Body of pancreas (tissue), 4 donors: Measurements from ENCODE around the gene TMC1. TPM values are rescaled to one million over a fixed set of nuclear protein-coding genes. Genes with fewer than 3 reads are reported as not detected.

Experiments
- ATAC-seq: fragments of 150-250 bp; one replicate; pipeline ENCODE4 v1.9.1; 2016
- DNase-seq, 4 donors: peaks; one replicate each; pipeline ENCODE4 v3.0.0-alpha.2; 2019
- H3K27ac ChIP-seq, 4 donors: fragments of 200-600 bp; sonication (generic); 1 replicate in 3 of 4; 2 replicates in 1 of 4; pipeline versions ENCODE4 v1.5.1 to v1.6.1; 2016 to 2019; ENCODE audit warnings: mild to moderate bottlenecking in 1 of 4, mixed read lengths in 1 of 4, moderate library complexity in 1 of 4
- H3K27me3 ChIP-seq, 2 donors: fragments of 200-600 bp; sonication (generic); one replicate each; pipeline ENCODE4 v1.6.0; 2016; ENCODE audit warnings: mild to moderate bottlenecking in 1 of 2
- H3K36me3 ChIP-seq, 2 donors: fragments of 200-600 bp; sonication (generic); replicated peaks in 1 of 2; 2 replicates each; pipeline ENCODE4 v1.5.1; 2016; ENCODE audit warnings: low read depth in 2 of 2; ENCODE audit not compliant: insufficient read depth in 1 of 2
- H3K4me1 ChIP-seq: fragments of 200-600 bp; sonication (generic); one replicate; pipeline ENCODE4 v1.6.0; 2016
- H3K4me3 ChIP-seq, 2 donors: fragments of 200-600 bp; sonication (generic); 1 replicate in 1 of 2; 2 replicates in 1 of 2; pipeline ENCODE4 v1.5.1; 2016 to 2019
- H3K9me3 ChIP-seq, 3 donors: fragments of 200-600 bp; sonication (generic); 1 replicate in 2 of 3; 2 replicates in 1 of 3; pipeline ENCODE4 v1.5.1; 2016
- POLR2A ChIP-seq, 3 donors: fragments of 450-650 bp; IDR thresholded peaks; one replicate each; pipeline ENCODE4 v1.6.1; 2016; ENCODE audit warnings: antibody characterized with exemption in 3 of 3, mild to moderate bottlenecking in 2 of 3
- WGBS, 2 donors: methylation state at CpG; one replicate each; pipeline ENCODE4 v1.1.5; 2017; 5-methylcytosine and 5-hydroxymethylcytosine counted together
- intact Hi-C: fragments of 100-400 bp; cut with DNase I; formaldehyde crosslinking; loops from one replicate; pipeline ENCODE4 v1.15.1; 2023
- total RNA-seq, 2 donors: library from RNA; depleted of rRNA; stranded (reverse); fragments of >200 nt; gene quantifications; one replicate each; pipeline ENCODE4 v1.1.0, GENCODE V29; 2016
- TF ChIP-seq, protein P1 (sequence below), 7 experiments: fragments of 450-650 bp in 4 of 7; fragments of 200-600 bp in 3 of 7; sonication (generic) in 3 of 7; IDR thresholded peaks; one replicate each; pipeline ENCODE4 v1.5.1; 2016 to 2019; ENCODE audit warnings: antibody characterized with exemption in 7 of 7

Gene TMC1
- total RNA-seq, 2 donors from 2014 or later, result not detected

DNA sequence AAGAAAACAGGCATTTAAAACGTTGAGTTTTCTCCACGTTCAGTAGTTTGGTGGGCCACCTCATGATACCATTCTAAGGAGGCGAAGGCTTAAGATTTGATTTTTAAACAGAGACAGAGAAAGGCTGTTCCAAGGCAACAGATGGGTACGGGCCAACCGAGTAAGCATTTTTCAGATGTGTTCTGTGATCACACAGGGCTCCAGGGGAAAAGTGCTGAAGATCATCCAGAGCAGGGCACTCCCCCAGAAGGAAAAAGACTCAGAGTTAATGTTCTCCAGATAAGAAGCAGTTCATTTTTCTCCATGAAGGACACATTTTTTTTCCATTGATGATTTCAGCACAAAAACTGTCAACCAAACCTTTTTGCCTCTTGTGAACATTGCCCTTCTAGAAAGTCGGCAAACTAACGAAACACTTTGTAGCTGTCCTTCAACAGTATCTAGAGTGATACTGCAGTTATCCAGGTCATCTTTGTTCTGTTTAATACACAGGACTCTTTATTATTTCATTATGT is 292.7 kb downstream of the TMC1 start:
- TF ChIP-seq, protein P1, sequence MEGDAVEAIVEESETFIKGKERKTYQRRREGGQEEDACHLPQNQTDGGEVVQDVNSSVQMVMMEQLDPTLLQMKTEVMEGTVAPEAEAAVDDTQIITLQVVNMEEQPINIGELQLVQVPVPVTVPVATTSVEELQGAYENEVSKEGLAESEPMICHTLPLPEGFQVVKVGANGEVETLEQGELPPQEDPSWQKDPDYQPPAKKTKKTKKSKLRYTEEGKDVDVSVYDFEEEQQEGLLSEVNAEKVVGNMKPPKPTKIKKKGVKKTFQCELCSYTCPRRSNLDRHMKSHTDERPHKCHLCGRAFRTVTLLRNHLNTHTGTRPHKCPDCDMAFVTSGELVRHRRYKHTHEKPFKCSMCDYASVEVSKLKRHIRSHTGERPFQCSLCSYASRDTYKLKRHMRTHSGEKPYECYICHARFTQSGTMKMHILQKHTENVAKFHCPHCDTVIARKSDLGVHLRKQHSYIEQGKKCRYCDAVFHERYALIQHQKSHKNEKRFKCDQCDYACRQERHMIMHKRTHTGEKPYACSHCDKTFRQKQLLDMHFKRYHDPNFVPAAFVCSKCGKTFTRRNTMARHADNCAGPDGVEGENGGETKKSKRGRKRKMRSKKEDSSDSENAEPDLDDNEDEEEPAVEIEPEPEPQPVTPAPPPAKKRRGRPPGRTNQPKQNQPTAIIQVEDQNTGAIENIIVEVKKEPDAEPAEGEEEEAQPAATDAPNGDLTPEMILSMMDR (IDR thresholded peaks at IDR 0.05), result no peak
- no peak for TF ChIP-seq POLR2A (IDR thresholded peaks at IDR 0.05)
- no peaks in the 10 kb centered on the region for H3K36me3 ChIP-seq
- H3K4me3 ChIP-seq, result no peak overlapping the region
- H3K27me3 ChIP-seq, result no peaks in the 10 kb centered on the region
- intact Hi-C loops, result loop anchor here (10.0 kb wide), 2 partner anchors 209 to 779 kb away; no protein-coding TSS in a partner anchor
- no peak for ATAC-seq
- 64 to 70% methylated on average over 7 of the region's 7 CpGs for WGBS, 2 donors
- H3K4me1 ChIP-seq, result peaks cover 14% of the 10 kb centered on the region
- H3K9me3 ChIP-seq, result no peaks in the 10 kb centered on the region
- no peak overlapping the region for H3K27ac ChIP-seq
- DNase-seq, result no peak

DNA sequence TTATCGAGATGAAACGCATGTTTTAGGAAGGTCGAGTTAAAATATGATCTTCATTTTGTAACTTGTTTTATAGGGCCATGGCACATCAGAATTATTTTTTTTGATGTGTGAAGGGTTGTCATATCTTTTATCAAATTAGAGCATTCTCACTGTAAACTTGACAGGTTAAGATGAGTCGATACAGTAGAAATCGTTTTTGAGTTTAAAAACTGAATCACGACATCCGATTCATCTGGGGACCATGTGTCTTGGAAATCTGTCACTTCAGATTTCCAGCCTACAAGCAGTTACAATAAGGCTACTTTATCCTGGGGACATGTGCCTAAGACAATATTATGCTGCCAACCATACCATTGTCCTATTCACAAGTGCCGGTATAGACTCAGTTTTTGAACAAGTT is 295.3 kb downstream of the TMC1 start:
- H3K9me3 ChIP-seq, result no peaks in the 10 kb centered on the region
- TF ChIP-seq, protein P1 (IDR thresholded peaks at IDR 0.05), result no peak
- TF ChIP-seq POLR2A (IDR thresholded peaks at IDR 0.05), result no peak
- DNase-seq (no peak), ATAC-seq (no peak)
- intact Hi-C loops, result loop anchor here (10.0 kb wide), 2 partner anchors 212 to 782 kb away; no protein-coding TSS in a partner anchor
- H3K4me3 ChIP-seq, result no peak overlapping the region
- H3K4me1 ChIP-seq, result peaks cover 14% of the 10 kb centered on the region
- WGBS, 2 donors, result 88 to 91% methylated on average over 8 of the region's 8 CpGs
- no peaks in the 10 kb centered on the region for H3K27me3 ChIP-seq
- no peaks in the 10 kb centered on the region for H3K36me3 ChIP-seq
- H3K27ac ChIP-seq, result no peak overlapping the region

DNA sequence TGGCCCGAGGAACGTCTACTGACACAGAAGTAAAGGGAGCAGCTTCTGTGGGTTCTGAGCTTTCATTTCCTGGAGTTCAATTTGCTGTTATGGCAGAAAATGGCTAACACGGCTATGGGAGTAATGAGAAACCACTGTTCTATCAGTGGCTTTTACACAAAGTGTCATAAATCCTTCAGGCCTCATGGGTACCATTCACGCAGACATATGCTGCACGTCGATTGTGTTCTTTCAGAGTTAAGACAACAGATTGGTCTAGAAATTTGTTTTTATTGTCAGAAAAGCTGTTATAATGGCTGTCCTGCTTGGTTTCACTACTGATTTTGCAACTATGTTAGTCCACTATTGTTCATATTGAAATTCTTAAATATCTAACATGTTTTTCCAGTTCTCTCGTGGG is 296.0 kb downstream of the TMC1 start:
- Histone ChIP-seq H3K36me3 (no peaks in the 10 kb centered on the region), H3K4me1 (peaks cover 14% of the 10 kb centered on the region), H3K4me3 (no peak overlapping the region), H3K27ac (no peak overlapping the region), H3K27me3 (no peaks in the 10 kb centered on the region), H3K9me3 (no peaks in the 10 kb centered on the region)
- TF ChIP-seq POLR2A (IDR thresholded peaks at IDR 0.05), result no peak
- TF ChIP-seq, protein P1 (IDR thresholded peaks at IDR 0.05), result no peak
- WGBS, 2 donors, result 75 to 76% methylated on average over 7 of the region's 7 CpGs
- intact Hi-C loops, result loop anchor here (10.0 kb wide), 2 partner anchors 213 to 783 kb away; no protein-coding TSS in a partner anchor
- DNase-seq (no peak), ATAC-seq (no peak)

DNA sequence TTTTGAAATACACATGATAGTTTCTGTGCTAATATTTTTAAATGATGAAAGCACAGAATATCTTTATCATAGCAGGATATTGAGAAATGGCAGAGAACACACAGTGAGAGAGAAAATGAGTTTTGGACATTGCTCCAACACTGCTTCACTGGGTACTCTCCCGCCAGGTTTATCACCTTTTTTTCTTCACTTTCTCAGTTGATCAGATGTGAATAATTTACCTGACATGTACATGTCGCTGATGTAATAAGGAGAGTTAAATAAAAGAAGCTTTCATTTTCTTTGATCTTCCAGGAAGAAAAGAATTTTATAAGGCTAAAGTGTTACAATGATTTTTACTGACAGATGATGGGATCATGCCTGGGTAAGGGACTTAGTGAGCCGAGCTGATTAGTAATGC is 297.0 kb downstream of the TMC1 start:
- H3K4me3 ChIP-seq, result no peak overlapping the region
- TF ChIP-seq, protein P1 (IDR thresholded peaks at IDR 0.05), result no peak
- no peak for TF ChIP-seq POLR2A (IDR thresholded peaks at IDR 0.05)
- H3K4me1 ChIP-seq, result peaks cover 12% of the 10 kb centered on the region
- H3K9me3 ChIP-seq, result no peaks in the 10 kb centered on the region
- DNase-seq (no peak), ATAC-seq (no peak)
- no peak overlapping the region for H3K27ac ChIP-seq
- WGBS, 2 donors, result 74 to 82% methylated on average over 3 of the region's 3 CpGs
- no peaks in the 10 kb centered on the region for H3K27me3 ChIP-seq
- intact Hi-C loops, result loop anchor here (10.0 kb wide), 2 partner anchors 214 to 784 kb away; no protein-coding TSS in a partner anchor
- H3K36me3 ChIP-seq, result no peaks in the 10 kb centered on the region

DNA sequence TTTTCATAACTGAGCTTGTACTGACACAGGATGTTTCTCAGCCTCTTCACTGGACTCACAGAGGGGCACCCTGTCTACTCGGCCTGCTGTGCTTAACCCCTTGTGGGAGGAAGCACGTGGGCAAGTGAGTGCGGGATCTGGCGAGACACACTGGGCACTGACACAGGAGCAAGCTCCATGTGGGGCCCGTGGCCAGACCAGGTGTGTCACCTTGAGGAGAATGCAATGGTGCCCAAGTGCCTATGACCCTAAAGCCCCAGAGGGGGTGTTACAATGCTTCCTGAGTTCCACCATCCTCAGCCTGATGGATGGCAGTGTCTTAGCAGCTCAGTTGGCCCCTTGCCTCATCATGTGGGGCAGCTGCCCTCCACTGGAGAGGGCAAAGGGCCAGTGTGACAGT is 302.6 kb downstream of the TMC1 start:
- no peak for TF ChIP-seq POLR2A (IDR thresholded peaks at IDR 0.05)
- TF ChIP-seq, protein P1 (IDR thresholded peaks at IDR 0.05), result no peak
- H3K27ac ChIP-seq, result no peak overlapping the region
- H3K9me3 ChIP-seq, result no peaks in the 10 kb centered on the region
- H3K4me1 ChIP-seq, result peaks cover 25% of the 10 kb centered on the region
- 69 to 74% methylated on average over 3 to 5 of the region's 5 CpGs for WGBS, 2 donors
- H3K36me3 ChIP-seq, result no peaks in the 10 kb centered on the region
- H3K4me3 ChIP-seq, result no peak overlapping the region
- no peaks in the 10 kb centered on the region for H3K27me3 ChIP-seq
- ATAC-seq (no peak), DNase-seq (no peak)
- intact Hi-C loops, result loop anchor here (5.0 kb wide), 1 partner anchor 542 kb away; no protein-coding TSS in a partner anchor
